ENCODE data around the gene PIK3R1.

PIK3R1 gene

GRCh38 chr5:68217047-68217355 lies 1.4 kb downstream of the PIK3R1 start:
- Mint-ChIP-seq H3K9me3 (peaks cover 0 to 9% of the 10 kb centered on the region in 2 donors), H3K4me1 (peaks cover 52% of the 10 kb centered on the region), H3K27ac (peak overlapping the region; percentile 85 to 95), H3K4me3 (peak overlapping the region; percentile 93 to 98), H3K27me3 (no peaks in the 10 kb centered on the region)
- ATAC-seq (no peak), DNase-seq (no peak)

GRCh38 chr5:68217528-68217927 lies 2.0 kb downstream of the PIK3R1 start:
- Mint-ChIP-seq H3K27me3 (no peaks in the 10 kb centered on the region), H3K9me3 (peaks cover 0 to 6% of the 10 kb centered on the region in 2 donors), H3K27ac (peak overlapping the region in 1 of 2 donors; percentile 85), H3K4me3 (peak overlapping the region; percentile 93 to 98), H3K4me1 (peaks cover 58% of the 10 kb centered on the region)
- ATAC-seq (no peak), DNase-seq (no peak)

- peaks cover 0 to 6% of the 10 kb centered on the region in 2 donors for H3K9me3 Mint-ChIP-seq
- peak overlapping the region in 1 of 2 donors; percentile 42 for H3K27ac Mint-ChIP-seq
- ATAC-seq (no peak), DNase-seq (no peak)
- peak overlapping the region in 1 of 2 donors; percentile 25 for H3K4me3 Mint-ChIP-seq
- no peaks in the 10 kb centered on the region for H3K27me3 Mint-ChIP-seq
- peaks cover 69% of the 10 kb centered on the region for H3K4me1 Mint-ChIP-seq
Measured at GRCh38 chr5:68219161-68219816, 3.7 kb downstream of the PIK3R1 start.

DNA sequence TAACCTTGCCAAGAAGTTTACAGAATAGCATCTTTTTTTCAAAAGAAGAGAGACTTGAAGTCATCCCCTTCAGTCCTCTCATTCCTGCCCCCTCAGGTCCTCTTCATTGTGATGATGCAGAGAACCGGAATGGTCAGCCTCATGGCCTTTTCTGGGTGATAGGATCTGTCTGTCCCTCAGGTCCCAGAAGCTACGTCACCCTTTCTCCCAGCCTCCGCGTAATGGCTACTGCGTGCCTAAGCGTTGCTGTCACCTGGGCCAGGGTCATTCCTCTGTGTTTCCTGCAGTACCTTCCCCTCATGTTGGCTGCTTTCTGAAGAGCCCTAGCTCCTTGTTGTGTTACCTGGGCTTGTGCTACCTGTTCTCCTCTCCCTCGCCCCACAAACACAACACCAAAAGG lies 4.7 kb downstream of the PIK3R1 start:
- Mint-ChIP-seq H3K27ac (no peak overlapping the region), H3K4me1 (peaks cover 76% of the 10 kb centered on the region), H3K27me3 (no peaks in the 10 kb centered on the region), H3K9me3 (peaks cover 0 to 6% of the 10 kb centered on the region in 2 donors), H3K4me3 (no peak overlapping the region)
- DNase-seq (no peak), ATAC-seq (no peak)

DNA sequence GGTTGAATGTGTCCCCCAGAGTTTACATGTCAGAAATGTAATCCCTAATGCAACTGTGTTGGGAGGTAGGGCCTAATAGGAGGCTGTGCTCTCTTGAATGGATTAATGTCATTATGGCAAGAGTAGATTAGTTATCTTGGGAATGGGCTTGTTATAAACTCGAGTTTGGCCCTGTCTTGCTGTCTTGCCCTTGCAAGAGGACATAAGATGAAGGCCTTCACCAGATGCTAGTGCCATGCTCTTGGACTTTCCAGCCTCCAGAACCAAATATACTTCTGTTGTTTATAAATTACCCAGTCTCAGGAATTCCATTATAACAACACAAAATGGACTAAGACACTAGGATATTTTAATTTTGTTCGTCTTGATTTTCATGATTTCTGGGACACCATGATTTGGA lies 5.4 kb downstream of the PIK3R1 start:
- no peak overlapping the region for H3K4me3 Mint-ChIP-seq
- no peak for DNase-seq
- peaks cover 0 to 6% of the 10 kb centered on the region in 2 donors for H3K9me3 Mint-ChIP-seq
- peaks cover 82% of the 10 kb centered on the region for H3K4me1 Mint-ChIP-seq
- H3K27me3 Mint-ChIP-seq: no peaks in the 10 kb centered on the region
- no peak for ATAC-seq
- H3K27ac Mint-ChIP-seq: no peak overlapping the region

DNA sequence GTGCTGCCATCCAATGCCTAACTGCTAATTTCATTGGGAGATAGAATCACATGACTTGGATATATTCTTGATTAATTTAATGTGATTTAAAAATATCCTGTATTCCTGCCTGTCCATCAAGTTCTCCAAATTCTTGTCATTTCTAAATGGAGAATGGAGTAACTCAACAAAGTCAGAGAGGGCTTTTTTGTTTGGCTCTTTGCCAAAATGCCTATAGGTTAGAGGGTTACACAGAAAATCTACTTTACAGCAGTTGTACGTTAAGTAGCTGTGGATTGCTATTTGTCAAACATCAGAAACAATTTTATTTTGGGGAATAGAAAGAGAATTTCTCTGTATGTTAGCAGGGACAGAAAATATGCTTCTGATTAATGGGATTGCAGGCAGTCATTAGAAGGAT lies 5.9 kb downstream of the PIK3R1 start:
- H3K27me3 Mint-ChIP-seq: no peaks in the 10 kb centered on the region
- peaks cover 88% of the 10 kb centered on the region for H3K4me1 Mint-ChIP-seq
- H3K9me3 Mint-ChIP-seq: peaks cover 0 to 6% of the 10 kb centered on the region in 2 donors
- H3K27ac Mint-ChIP-seq: no peak overlapping the region
- ATAC-seq (no peak), DNase-seq (no peak)
- H3K4me3 Mint-ChIP-seq: no peak overlapping the region

- Mint-ChIP-seq H3K27me3 (no peaks in the 10 kb centered on the region), H3K4me1 (peaks cover 91% of the 10 kb centered on the region), H3K4me3 (no peak overlapping the region), H3K9me3 (peaks cover 0 to 6% of the 10 kb centered on the region in 2 donors), H3K27ac (no peak overlapping the region)
- no peak for DNase-seq
- no peak for ATAC-seq
Measured at GRCh38 chr5:68222310-68222709, 6.8 kb downstream of the PIK3R1 start.

DNA sequence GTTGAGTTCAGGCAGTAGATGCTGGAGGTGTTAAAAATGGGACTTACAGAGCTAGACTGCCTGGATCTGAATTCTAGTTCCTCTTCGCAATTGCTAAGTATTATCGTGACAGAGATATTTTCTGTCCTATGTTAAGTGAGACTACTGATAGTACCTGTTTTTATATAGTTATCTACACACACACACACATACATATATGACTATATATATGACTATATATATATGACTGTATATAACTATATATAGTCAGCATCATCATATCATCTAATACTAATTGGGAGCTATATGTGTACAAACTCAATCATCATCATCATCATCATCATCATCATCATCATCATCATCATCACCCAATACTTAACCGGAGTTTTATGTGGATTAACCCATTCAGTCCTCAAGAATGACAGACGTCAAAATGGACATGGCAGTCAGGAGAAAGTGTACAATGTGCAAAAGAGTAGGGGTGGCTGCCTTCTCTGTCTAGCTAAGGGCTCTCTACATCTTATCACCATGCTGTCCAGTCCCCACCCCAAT lies 7.3 kb downstream of the PIK3R1 start:
- ATAC-seq: no peak
- H3K27me3 Mint-ChIP-seq: no peaks in the 10 kb centered on the region
- no peak for DNase-seq
- H3K4me1 Mint-ChIP-seq: peaks cover 91% of the 10 kb centered on the region
- peaks cover 0 to 6% of the 10 kb centered on the region in 2 donors for H3K9me3 Mint-ChIP-seq
- H3K4me3 Mint-ChIP-seq: no peak overlapping the region
- no peak overlapping the region for H3K27ac Mint-ChIP-seq

DNA sequence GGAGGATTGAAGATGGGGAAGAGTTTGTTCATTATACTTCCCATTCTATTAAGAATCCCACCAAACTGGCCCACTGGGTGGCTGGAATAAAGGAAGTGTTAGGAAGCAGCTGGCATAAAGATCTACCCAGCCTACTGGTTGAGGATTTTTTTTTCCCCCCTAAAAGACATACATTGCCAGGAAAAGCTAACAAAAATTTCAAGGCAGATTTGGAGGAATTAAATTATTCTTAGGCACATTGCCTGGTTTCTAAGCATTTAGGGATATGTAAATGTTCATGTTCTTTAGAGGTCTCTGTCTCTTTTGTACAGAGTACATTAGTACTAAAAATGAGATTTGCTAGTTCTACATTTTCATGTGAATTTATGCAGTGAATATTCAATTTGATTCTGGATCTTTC lies 8.3 kb downstream of the PIK3R1 start:
- peaks cover 0 to 6% of the 10 kb centered on the region in 2 donors for H3K9me3 Mint-ChIP-seq
- no peak overlapping the region for H3K27ac Mint-ChIP-seq

DNA sequence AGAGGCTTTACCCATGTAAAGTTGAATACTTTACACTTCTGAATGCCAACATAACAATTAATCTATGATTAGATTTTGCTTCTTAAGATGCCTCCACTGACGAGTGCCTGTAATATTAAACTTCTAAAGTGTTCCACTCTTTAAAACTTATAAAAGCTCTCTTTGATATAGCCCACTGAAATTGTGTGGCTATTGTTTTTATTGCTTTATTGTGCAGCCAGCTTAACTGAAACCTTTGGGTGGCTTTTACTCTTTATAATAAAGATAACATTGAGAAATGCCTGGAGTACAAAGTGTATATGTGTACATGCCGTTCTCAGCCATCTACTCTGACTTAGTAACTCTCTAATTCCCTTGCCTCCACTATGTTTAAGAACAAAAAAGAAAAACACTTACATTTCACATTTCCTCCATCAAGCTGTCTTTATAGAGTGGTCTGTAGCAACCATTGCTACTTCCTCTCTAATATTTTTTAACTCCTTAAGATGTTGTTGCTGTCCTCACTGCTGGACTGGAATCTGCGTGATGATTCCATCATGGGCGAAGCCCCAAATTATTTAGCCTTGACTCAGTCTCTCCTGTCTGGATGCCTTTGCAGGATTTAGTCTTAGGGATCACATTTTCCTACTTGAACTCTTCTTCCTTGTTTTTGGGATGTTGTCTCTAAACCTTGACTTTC lies 9.1 kb downstream of the PIK3R1 start:
- Mint-ChIP-seq H3K4me1 (peaks cover 86% of the 10 kb centered on the region), H3K4me3 (peak overlapping the region; percentile 8 to 32), H3K27me3 (no peaks in the 10 kb centered on the region), H3K9me3 (peaks cover 0 to 6% of the 10 kb centered on the region in 2 donors), H3K27ac (peak overlapping the region in 1 of 2 donors; percentile 3)
- ATAC-seq (no peak), DNase-seq (no peak)

More for the DNA sequence above, 8.3 kb downstream of the PIK3R1 start:
- ATAC-seq: no peak
- no peak overlapping the region for H3K4me3 Mint-ChIP-seq
- no peak for DNase-seq
- peaks cover 85% of the 10 kb centered on the region for H3K4me1 Mint-ChIP-seq
- H3K27me3 Mint-ChIP-seq: no peaks in the 10 kb centered on the region

GRCh38 chr5:68225188-68225910 lies 9.8 kb downstream of the PIK3R1 start:
- Mint-ChIP-seq H3K27me3 (no peaks in the 10 kb centered on the region), H3K27ac (peak overlapping the region in 1 of 2 donors; percentile 70), H3K4me3 (peak overlapping the region; percentile 8 to 32), H3K9me3 (peaks cover 0 to 4% of the 10 kb centered on the region in 2 donors), H3K4me1 (peaks cover 90% of the 10 kb centered on the region)
- no peak for DNase-seq
- ATAC-seq: no peak

GRCh38 chr5:68225911-68226545 lies 10.5 kb downstream of the PIK3R1 start:
- ATAC-seq (peak; percentile 56), DNase-seq (no peak)
- no peaks in the 10 kb centered on the region for H3K9me3 Mint-ChIP-seq
- no peaks in the 10 kb centered on the region for H3K27me3 Mint-ChIP-seq
- peaks cover 92% of the 10 kb centered on the region for H3K4me1 Mint-ChIP-seq
- H3K4me3 Mint-ChIP-seq: peak overlapping the region; percentile 8 to 32
- peak overlapping the region in 1 of 2 donors; percentile 28 for H3K27ac Mint-ChIP-seq

DNA sequence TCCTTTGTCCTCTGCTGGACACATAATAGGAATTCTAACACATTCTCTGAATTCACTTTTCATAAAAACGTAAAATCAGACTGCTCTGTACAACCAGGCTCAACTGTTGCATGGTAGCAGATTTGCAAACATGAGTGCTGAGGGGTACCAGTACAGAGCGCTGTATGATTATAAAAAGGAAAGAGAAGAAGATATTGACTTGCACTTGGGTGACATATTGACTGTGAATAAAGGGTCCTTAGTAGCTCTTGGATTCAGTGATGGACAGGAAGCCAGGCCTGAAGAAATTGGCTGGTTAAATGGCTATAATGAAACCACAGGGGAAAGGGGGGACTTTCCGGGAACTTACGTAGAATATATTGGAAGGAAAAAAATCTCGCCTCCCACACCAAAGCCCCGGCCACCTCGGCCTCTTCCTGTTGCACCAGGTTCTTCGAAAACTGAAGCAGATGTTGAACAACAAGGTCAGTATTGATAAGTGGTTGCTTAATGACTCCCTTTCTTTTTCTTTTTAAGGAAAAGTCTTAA lies 11.1 kb downstream of the PIK3R1 start:
- no peak for DNase-seq
- H3K27ac Mint-ChIP-seq: peak overlapping the region in 1 of 2 donors; percentile 59
- H3K9me3 Mint-ChIP-seq: no peaks in the 10 kb centered on the region
- peaks cover 94% of the 10 kb centered on the region for H3K4me1 Mint-ChIP-seq
- peak overlapping the region; percentile 8 to 54 for H3K4me3 Mint-ChIP-seq
- peak; percentile 56 for ATAC-seq
- no peaks in the 10 kb centered on the region for H3K27me3 Mint-ChIP-seq

DNA sequence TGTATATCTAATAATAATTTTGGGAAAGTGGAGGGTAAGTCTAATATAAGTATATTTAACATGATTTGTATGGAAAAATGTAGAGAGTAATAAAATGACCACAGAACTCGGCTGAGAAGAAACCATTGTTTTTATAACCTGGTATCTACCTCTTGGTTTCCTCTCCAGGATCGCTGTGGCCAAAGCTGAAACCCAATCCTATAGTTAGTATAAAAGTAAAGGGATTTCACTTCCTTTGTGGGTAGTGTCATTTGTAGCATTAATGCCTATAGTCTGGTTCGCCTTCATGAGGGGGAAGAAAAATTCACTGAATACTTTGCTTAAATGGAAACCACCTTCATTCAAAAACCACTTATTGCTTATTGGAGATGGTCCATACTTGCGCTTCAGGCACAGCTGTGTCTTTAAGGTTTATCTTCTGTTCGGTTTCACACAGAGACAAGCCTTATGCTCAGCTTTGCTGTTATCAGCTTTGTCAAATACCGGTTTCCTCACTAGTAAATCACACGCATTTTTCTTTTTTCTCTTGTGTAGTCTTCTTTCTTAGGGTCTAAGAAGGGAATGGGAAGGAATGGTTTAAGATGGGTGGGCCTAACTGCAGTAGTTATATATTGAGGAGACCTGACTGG lies 12.1 kb downstream of the PIK3R1 start:
- H3K4me1 Mint-ChIP-seq: peaks cover 94% of the 10 kb centered on the region
- H3K9me3 Mint-ChIP-seq: no peaks in the 10 kb centered on the region
- H3K4me3 Mint-ChIP-seq: peak overlapping the region in 1 of 2 donors; percentile 27
- H3K27ac Mint-ChIP-seq: no peak overlapping the region
- ATAC-seq (peak; percentile 29), DNase-seq (no peak)
- H3K27me3 Mint-ChIP-seq: no peaks in the 10 kb centered on the region

DNA sequence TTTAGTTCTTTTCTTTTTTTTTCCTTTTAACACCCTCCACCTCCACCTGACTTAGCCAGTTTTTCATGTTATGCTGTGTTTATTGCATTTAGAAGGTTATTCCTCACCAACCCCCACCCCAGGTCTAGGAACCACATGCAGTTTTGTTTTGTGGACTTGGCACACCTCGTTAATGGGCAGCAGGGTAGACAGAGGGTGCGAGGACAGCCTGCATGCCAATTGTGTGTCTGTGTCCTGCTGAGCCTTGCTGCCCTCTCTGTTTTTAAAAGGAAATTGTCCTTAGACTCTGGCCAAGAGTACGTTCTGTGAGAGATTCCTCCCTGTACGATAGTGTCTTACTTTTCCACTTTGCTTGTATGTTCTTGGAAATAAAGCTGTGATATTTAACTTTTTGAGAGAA lies 13.9 kb downstream of the PIK3R1 start:
- no peak overlapping the region for H3K4me3 Mint-ChIP-seq
- H3K4me1 Mint-ChIP-seq: peaks cover 90% of the 10 kb centered on the region
- H3K27me3 Mint-ChIP-seq: no peaks in the 10 kb centered on the region
- ATAC-seq (no peak), DNase-seq (no peak)
- H3K27ac Mint-ChIP-seq: no peak overlapping the region
- no peaks in the 10 kb centered on the region for H3K9me3 Mint-ChIP-seq
